ENCODE results near the gene PIAS2. TPM values are rescaled to one million over a fixed set of nuclear protein-coding genes. Genes with fewer than 3 reads are reported as not detected.

The PIAS2 gene
- polyA plus RNA-seq, 1 donor (not counting 4 experiments of a cell fraction or from before 2014, with no cell fraction given): 11.4 TPM

- Histone ChIP-seq H3K79me2 (ENCODE audit: control insufficient read depth, insufficient read depth, low read length) (no peaks in the 10 kb centered on the region), H3K4me2 (ENCODE audit: control insufficient read depth, extremely low read depth, insufficient read depth, low read depth, low read length) (no peak overlapping the region), H3K9me3 (ENCODE audit: control insufficient read depth, low read depth, low read length) (no peaks in the 10 kb centered on the region), H3K27ac (ENCODE audit: control insufficient read depth, insufficient read depth, low read length) (no peak overlapping the region), H3K4me1 (ENCODE audit: control insufficient read depth, extremely low read depth, insufficient read depth, low read length) (no peaks in the 10 kb centered on the region), H3K9me1 (ENCODE audit: control insufficient read depth, extremely low read depth, insufficient read depth, low read length) (no peaks in the 10 kb centered on the region), H3K9ac (ENCODE audit: control insufficient read depth, extremely low read depth, insufficient read depth, low read length) (no peak overlapping the region), H3K36me3 (ENCODE audit: control insufficient read depth in 2 of 2, extremely low read depth in 1 of 2, insufficient read depth in 2 of 2, low read length in 2 of 2) (no peaks in the 10 kb centered on the region), H2AFZ (ENCODE audit: control insufficient read depth, low read length) (no peak overlapping the region), H3K4me3 (ENCODE audit: control insufficient read depth in 2 of 3, extremely low read depth in 1 of 3, insufficient read depth in 2 of 3, low read depth in 1 of 3, low read length in 3 of 3) (no peak overlapping the region), H4K20me1 (ENCODE audit: control insufficient read depth, extremely low read depth, insufficient read depth, low read length) (no peaks in the 10 kb centered on the region), H3K27me3 (ENCODE audit: control insufficient read depth, extremely low read depth, insufficient read depth, low read length) (peaks cover 43% of the 10 kb centered on the region)
- dilution Hi-C loops (cut with MboI; ENCODE audit: extremely low pct_ligation_motif_present, low sequenced_read_pairs): no loop called here
- DNase-seq (ENCODE audit: low read depth, low spot score) (no peak), FAIRE-seq (no peak)
- TF ChIP-seq EZH2 (IDR thresholded peaks at IDR 0.05; ENCODE audit: low read length): no peak
- TF ChIP-seq, protein P1, sequence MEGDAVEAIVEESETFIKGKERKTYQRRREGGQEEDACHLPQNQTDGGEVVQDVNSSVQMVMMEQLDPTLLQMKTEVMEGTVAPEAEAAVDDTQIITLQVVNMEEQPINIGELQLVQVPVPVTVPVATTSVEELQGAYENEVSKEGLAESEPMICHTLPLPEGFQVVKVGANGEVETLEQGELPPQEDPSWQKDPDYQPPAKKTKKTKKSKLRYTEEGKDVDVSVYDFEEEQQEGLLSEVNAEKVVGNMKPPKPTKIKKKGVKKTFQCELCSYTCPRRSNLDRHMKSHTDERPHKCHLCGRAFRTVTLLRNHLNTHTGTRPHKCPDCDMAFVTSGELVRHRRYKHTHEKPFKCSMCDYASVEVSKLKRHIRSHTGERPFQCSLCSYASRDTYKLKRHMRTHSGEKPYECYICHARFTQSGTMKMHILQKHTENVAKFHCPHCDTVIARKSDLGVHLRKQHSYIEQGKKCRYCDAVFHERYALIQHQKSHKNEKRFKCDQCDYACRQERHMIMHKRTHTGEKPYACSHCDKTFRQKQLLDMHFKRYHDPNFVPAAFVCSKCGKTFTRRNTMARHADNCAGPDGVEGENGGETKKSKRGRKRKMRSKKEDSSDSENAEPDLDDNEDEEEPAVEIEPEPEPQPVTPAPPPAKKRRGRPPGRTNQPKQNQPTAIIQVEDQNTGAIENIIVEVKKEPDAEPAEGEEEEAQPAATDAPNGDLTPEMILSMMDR (optimal IDR thresholded peaks at IDR 0.05 in 1 of 3, IDR thresholded peaks at IDR 0.05 in 1 of 3, conservative IDR thresholded peaks at IDR 0.05 in 1 of 3; ENCODE audit: extremely low read depth in 1 of 3, insufficient read depth in 2 of 3, low read length in 3 of 3): no peak
These were observed 156.1 kb downstream of the PIAS2 start for GRCh38 chr18:46761059-46761769.

DNA sequence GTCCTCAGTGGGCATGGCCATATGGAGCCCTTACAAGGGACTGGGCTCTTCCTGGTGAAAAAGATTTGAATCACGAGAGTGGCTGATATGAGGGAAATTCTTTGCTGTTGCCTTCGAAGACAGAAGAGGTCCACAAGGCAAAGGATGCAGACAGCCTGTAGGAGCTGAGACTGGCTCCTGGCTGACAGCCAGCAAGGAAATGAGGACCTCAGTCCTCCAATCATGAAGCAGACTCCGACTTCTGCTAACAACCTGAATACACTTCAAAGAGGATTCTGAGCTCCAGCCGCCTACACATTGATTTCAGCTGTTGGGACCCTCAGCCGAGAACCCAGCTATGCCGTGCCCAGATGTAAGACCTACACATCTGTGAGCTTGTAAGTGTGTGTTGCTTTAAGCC lies 157.4 kb downstream of the PIAS2 start:
- no peak for FAIRE-seq

More for the DNA sequence above, 157.4 kb downstream of the PIAS2 start:
- no peaks in the 10 kb centered on the region for H3K4me1 ChIP-seq (ENCODE audit: control insufficient read depth, extremely low read depth, insufficient read depth, low read length)
- H3K9me3 ChIP-seq (ENCODE audit: control insufficient read depth, low read depth, low read length): no peaks in the 10 kb centered on the region
- no peak overlapping the region for H3K27ac ChIP-seq (ENCODE audit: control insufficient read depth, insufficient read depth, low read length)
- no peak overlapping the region for H3K4me3 ChIP-seq (ENCODE audit: control insufficient read depth in 2 of 3, extremely low read depth in 1 of 3, insufficient read depth in 2 of 3, low read depth in 1 of 3, low read length in 3 of 3)
- no peaks in the 10 kb centered on the region for H3K9me1 ChIP-seq (ENCODE audit: control insufficient read depth, extremely low read depth, insufficient read depth, low read length)
- peaks cover 56% of the 10 kb centered on the region for H3K27me3 ChIP-seq (ENCODE audit: control insufficient read depth, extremely low read depth, insufficient read depth, low read length)
- H3K36me3 ChIP-seq (ENCODE audit: control insufficient read depth in 2 of 2, extremely low read depth in 1 of 2, insufficient read depth in 2 of 2, low read length in 2 of 2): no peaks in the 10 kb centered on the region
- no peaks in the 10 kb centered on the region for H4K20me1 ChIP-seq (ENCODE audit: control insufficient read depth, extremely low read depth, insufficient read depth, low read length)
- dilution Hi-C loops (cut with MboI; ENCODE audit: extremely low pct_ligation_motif_present, low sequenced_read_pairs): no loop called here
- H3K79me2 ChIP-seq (ENCODE audit: control insufficient read depth, insufficient read depth, low read length): no peaks in the 10 kb centered on the region
- no peak overlapping the region for H3K4me2 ChIP-seq (ENCODE audit: control insufficient read depth, extremely low read depth, insufficient read depth, low read depth, low read length)
- TF ChIP-seq, protein P1 (optimal IDR thresholded peaks at IDR 0.05 in 1 of 3, IDR thresholded peaks at IDR 0.05 in 1 of 3, conservative IDR thresholded peaks at IDR 0.05 in 1 of 3; ENCODE audit: extremely low read depth in 1 of 3, insufficient read depth in 2 of 3, low read length in 3 of 3): no peak
- no peak for TF ChIP-seq EZH2 (IDR thresholded peaks at IDR 0.05; ENCODE audit: low read length)
- H3K9ac ChIP-seq (ENCODE audit: control insufficient read depth, extremely low read depth, insufficient read depth, low read length): no peak overlapping the region
- H2AFZ ChIP-seq (ENCODE audit: control insufficient read depth, low read length): no peak overlapping the region
- no peak for DNase-seq (ENCODE audit: low read depth, low spot score)

Measured in keratinocyte (primary cell).